HCT116 (cell line): ENCODE data around the gene RAMP3.

ENCODE experiments used
- CTCF ChIP-seq, 3 experiments: fragments of 200-600 bp in 1 of 3; sonication (generic) in 1 of 3; IDR thresholded peaks in 2 of 3; conservative IDR thresholded peaks in 1 of 3; 2 replicates each; pipeline ENCODE4 v1.5.1; 2012 to 2017; ENCODE audit warnings: low read depth in 2 of 3, low read length in 2 of 3, antibody characterized with exemption in 1 of 3, borderline replicate concordance in 1 of 3, control low read depth in 1 of 3, mild to moderate bottlenecking in 1 of 3, mixed read lengths in 1 of 3, mixed run types in 1 of 3, moderate library complexity in 1 of 3; ENCODE audit not compliant: insufficient read depth in 1 of 3
- JUND ChIP-seq: IDR thresholded peaks from 2 replicates; pipeline ENCODE4 v1.6.1; 2012
- POLR2A ChIP-seq: IDR thresholded peaks from 2 replicates; pipeline ENCODE4 v1.7.0; 2011; ENCODE audit warnings: borderline replicate concordance; ENCODE audit not compliant: insufficient read depth, insufficient read length; ENCODE audit errors: extremely low read depth
- RAD21 ChIP-seq: IDR thresholded peaks from 2 replicates; pipeline ENCODE4 v1.6.1; 2012; ENCODE audit warnings: low read depth, mild to moderate bottlenecking
- SP1 ChIP-seq: IDR thresholded peaks from 2 replicates; pipeline ENCODE4 v1.6.1; 2012; ENCODE audit warnings: low read depth
- SRF ChIP-seq: IDR thresholded peaks from 2 replicates; pipeline ENCODE4 v1.6.1; 2012; ENCODE audit warnings: low read depth
- YY1 ChIP-seq: IDR thresholded peaks from 2 replicates; pipeline ENCODE4 v1.6.1; 2011; ENCODE audit warnings: low read length, low read depth, moderate library complexity, mild to moderate bottlenecking; ENCODE audit not compliant: insufficient replicate concordance; ENCODE audit errors: extremely low read depth
- ZNF274 ChIP-seq: fragments of 200-500 bp; sonication (Bioruptor generic); IDR thresholded peaks from 2 replicates; pipeline ENCODE4 v1.6.1; 2014; ENCODE audit warnings: mild to moderate bottlenecking, low read depth, low read length, inconsistent platforms

GRCh38 chr7:45181991-45182855 is 24.6 kb downstream of the RAMP3 start:
- no peak for TF ChIP-seq ZNF274
- TF ChIP-seq SP1 = no peak
- no peak for TF ChIP-seq RAD21
- TF ChIP-seq CTCF (IDR thresholded peaks at IDR 0.05 in 2 of 3, conservative IDR thresholded peaks at IDR 0.05 in 1 of 3; ENCODE audit: borderline replicate concordance in 1 of 3, insufficient read depth in 1 of 3, low read depth in 2 of 3, low read length in 2 of 3) = no peak
- no peak for TF ChIP-seq YY1
- TF ChIP-seq POLR2A = no peak
- no peak for TF ChIP-seq JUND
- TF ChIP-seq SRF = no peak
